ENCODE measurements around the gene MED15. TPM values are rescaled to one million over a fixed set of nuclear protein-coding genes. Genes with fewer than 3 reads are reported as not detected.

MED15 gene
- total and polyA plus RNA-seq, 2 of the 4 experiments (the other 2 are of a cell fraction), result 19.0 to 68.8 TPM

DNA sequence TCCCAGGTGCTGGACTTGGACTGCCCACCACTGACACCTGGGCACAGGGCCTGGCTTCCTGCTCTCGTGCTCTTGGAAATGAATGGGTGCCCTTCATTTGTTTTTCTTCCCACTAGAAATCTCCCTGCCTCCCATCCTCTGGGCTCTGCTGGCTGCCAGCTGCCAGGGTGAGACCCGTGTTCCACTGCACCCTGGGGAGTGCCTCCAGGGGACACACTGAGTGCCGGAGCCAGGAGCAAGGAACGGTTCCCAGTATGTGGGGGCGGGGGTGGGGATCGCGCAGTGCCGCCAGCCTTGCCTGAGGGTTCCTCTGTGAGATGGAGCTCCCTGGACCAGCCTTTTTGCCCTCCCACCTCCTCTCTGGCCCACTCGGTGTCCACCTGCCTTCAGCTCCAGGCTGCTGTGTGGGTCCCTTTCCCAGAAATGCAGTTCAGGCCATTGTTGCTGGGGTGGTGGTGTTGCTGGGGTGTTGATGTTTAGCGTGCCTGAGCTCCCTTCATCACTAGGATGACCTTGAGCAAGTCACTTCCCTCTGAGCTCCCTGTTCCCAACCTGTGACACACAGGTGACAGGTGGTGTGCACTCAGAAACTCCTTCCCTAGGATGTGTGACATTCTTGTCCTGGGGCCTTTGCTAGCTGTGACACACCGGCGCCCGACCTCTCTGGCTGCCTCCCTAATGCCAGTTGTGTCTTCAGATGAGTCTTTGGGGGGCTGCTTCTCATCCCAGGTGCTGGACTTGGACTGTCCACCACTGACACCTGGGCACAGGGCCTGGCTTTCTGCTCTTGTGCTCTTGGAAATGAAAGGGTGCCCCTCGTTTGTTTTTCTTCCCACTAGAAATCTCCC lies 72.1 kb downstream of the MED15 start:
- Histone ChIP-seq H3K9ac (ENCODE audit: low read depth, low read length) (no peak overlapping the region), H3K14ac (replicated peaks; ENCODE audit: low read depth, low read length) (no peak overlapping the region), H3K4me1 (ENCODE audit: control insufficient read depth, insufficient read depth, low read length) (no peaks in the 10 kb centered on the region), H2BK120ac (ENCODE audit: low read depth, low read length) (no peak overlapping the region), H3K4ac (ENCODE audit: low read depth, low read length) (no peak overlapping the region), H2BK20ac (ENCODE audit: low read depth, low read length) (no peak overlapping the region), H2AK9ac (replicated peaks; ENCODE audit: low read depth, low read length, poor library complexity) (peak overlapping the region; percentile 15), H2AFZ (replicated peaks; ENCODE audit: low read length, poor library complexity) (no peak overlapping the region), H4K5ac (ENCODE audit: low read depth, low read length) (no peak overlapping the region), H3K79me1 (ENCODE audit: low read depth in 1 of 2, low read length in 2 of 2) (peaks cover 52 to 74% of the 10 kb centered on the region in 2 experiments), H3K4me2 (ENCODE audit: low read depth, low read length) (no peak overlapping the region), H3K18ac (ENCODE audit: low read depth, low read length) (no peak overlapping the region), H3K56ac (ENCODE audit: extremely low read depth, insufficient read depth, low read length) (no peak overlapping the region), H2BK5ac (ENCODE audit: low read depth, low read length, poor library complexity, severe bottlenecking) (no peak overlapping the region), H3K27me3 (ENCODE audit: control insufficient read depth, insufficient read depth, low read length) (no peaks in the 10 kb centered on the region), H4K91ac (ENCODE audit: insufficient read depth, low read depth, low read length) (no peak overlapping the region), H3K36me3 (ENCODE audit: control insufficient read depth, insufficient read depth, low read length) (peaks cover 88% of the 10 kb centered on the region), H4K20me1 (ENCODE audit: insufficient read depth, low read length) (peaks cover 62% of the 10 kb centered on the region), H3K23ac (ENCODE audit: low read depth, low read length) (no peak overlapping the region), H2AK5ac (ENCODE audit: low read depth, low read length) (no peak overlapping the region), H3K4me3 (ENCODE audit: insufficient read depth, low read depth, low read length) (no peak overlapping the region), H2BK15ac (ENCODE audit: low read depth, low read length) (no peak overlapping the region), H3K27ac (ENCODE audit: insufficient read depth, low read length) (no peak overlapping the region), H3K9me3 (ENCODE audit: control insufficient read depth, insufficient read depth, low read length) (no peaks in the 10 kb centered on the region), H3K9me1 (ENCODE audit: insufficient read depth, low read length) (peaks cover 6% of the 10 kb centered on the region; the same call in 1 of the 2 replicates), H4K8ac (ENCODE audit: low read depth in 2 of 2, low read length in 2 of 2) (no peak overlapping the region)
- DNase-seq (no peak), ATAC-seq (ENCODE audit: low read depth) (no peak)
- TF ChIP-seq CEBPB (IDR thresholded peaks at IDR 0.05; ENCODE audit: low read depth, low read length) (no peak), SMC3 (IDR thresholded peaks at IDR 0.05; ENCODE audit: low read depth, low read length) (no peak), RFX5 (IDR thresholded peaks at IDR 0.05; ENCODE audit: low read depth, low read length) (no peak)
- ChIA-PET POLR2A (ENCODE audit: unreplicated experiment) (interaction anchor here (0.6 kb wide), 1 partner anchor 52 kb away, joined by 3 read pairs; no protein-coding TSS in a partner anchor), CTCF (no interaction called here)
- intact Hi-C loops (cut with micrococcal nuclease) (no loop called here), in situ Hi-C loops (cut with MboI; ENCODE audit: low sequenced_read_pairs) (no loop called here), dilution Hi-C loops (cut with HindIII; ENCODE audit: low sequenced_read_pairs, unreplicated experiment) (no loop called here)
- BruUV-seq (replicated peaks), result no TSS peak
- no CpG with 5 or more reads among the region's 14 CpGs for WGBS, 2 experiments (ENCODE audit: extremely low coverage in 2 of 2, insufficient read length in 1 of 2)

Measured in IMR-90 (cell line).